HG03469 (cell line): Measurements from ENCODE around the gene ADGRG2.

Experiments
- ATAC-seq: cut with Tn5 transposase; IDR thresholded peaks from one replicate; pipeline ENCODE4 v1.9.1; 2021; ENCODE audit warnings: mild to moderate bottlenecking, moderate library complexity, moderate number of reproducible peaks; ENCODE audit not compliant: unreplicated experiment

ADGRG2 gene

DNA sequence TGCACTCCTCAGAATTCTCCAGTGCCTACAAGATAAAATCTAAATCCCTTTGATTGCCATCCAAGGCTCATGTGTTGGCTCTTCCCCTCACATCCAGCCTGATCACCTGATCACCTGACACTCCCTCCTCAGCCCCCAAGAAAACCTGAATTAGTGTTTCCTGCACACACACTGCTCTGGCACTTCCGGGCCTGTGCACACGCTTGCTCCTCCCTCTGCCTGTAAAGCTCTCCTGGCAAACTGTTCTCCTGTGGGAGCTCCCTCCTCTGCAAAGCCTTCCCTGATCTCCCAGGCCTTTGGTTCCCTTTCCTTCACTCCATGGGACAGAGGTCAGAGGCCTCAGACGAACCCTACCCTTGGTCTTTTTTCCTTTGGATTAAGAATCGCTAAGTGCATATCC is 158.2 kb downstream of the ADGRG2 start:
- no peak for ATAC-seq

DNA sequence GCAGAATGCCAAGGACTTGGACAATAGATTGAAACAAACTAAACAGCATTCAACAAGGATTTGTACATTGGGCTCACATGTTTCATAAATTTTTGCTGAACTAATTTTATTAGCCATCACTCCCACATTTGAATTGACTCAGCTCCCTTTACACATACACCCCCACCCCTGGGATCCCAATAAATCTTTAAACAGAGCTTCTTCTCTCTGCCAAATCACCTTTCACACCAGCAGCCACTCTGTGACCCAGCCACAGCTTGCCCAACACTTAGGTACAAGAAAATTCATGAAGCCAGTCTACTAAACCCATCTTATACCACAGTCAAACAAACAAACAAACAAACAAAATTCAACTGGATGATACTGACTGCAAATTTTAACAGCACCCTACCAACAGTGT is 159.9 kb downstream of the ADGRG2 start:
- no peak for ATAC-seq

DNA sequence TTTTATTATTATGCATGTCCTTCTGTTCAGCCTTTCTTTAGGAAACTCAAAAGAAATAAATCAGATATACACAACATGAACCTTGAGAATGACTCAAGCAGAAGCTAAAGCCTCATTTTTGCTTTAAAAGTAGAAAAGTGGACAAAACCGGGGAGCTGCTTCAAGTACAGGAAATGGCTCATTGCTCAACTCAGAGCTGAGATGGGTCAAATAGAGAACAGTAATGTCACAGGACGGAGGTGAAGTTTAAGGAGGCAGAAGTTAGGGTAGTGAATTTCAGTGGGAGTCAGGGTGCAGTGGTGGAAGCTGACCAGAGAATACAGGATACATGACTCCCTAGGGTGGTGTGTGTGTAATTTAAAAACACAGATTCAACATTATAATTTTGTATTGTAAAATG is 160.6 kb downstream of the ADGRG2 start:
- ATAC-seq, result no peak

DNA sequence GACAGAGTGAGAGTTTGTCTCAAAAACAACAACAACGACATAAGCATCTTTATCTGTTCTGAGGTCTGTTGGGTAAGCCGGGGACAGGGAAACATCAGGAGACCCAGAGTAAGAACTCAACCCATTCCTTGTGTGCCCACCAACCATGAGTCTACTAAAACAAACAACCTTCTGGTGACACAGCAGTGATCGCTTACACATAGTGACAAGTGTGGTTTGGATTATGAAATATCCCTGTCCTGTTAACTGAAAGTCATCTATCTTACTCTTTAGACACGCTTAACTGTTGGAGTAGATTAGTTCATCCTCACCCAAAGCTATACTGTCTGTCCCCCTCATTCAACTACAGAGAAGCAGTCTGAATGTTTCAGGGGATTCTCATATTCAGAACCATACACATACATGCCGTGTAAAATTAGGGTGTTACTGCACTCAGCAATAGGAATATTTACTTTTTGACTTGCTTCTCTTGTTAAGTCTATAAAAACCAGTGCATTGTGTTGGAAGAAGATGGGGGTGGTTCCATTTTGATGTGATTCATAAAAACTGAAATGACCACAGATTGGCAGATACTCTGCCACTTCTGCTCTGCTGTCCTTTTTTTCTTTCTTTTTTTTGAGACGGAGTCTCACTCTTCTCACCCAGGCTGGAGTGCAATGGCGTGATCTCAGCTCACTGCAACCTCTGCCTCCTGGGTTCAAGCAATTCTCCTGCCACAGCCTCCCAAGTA is 165.8 kb downstream of the ADGRG2 start:
- no peak for ATAC-seq

DNA sequence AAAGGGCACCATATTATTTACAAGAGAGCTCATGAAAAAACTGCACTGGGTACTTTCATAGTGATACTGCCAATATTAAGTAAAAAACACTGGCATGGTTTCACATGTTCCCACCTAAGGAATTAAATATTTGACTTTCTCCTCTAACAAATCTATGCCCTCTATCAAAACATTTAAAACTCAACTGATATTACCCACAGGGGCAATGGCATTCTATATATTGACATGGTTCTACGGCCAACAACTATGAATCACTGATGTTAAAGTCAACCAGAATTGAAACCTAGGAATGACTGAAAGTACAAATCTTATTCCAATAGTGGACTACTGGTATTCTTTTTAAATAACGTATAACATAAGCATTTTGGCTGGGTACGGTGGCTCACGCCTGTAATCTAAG is 166.6 kb downstream of the ADGRG2 start:
- ATAC-seq, result no peak

DNA sequence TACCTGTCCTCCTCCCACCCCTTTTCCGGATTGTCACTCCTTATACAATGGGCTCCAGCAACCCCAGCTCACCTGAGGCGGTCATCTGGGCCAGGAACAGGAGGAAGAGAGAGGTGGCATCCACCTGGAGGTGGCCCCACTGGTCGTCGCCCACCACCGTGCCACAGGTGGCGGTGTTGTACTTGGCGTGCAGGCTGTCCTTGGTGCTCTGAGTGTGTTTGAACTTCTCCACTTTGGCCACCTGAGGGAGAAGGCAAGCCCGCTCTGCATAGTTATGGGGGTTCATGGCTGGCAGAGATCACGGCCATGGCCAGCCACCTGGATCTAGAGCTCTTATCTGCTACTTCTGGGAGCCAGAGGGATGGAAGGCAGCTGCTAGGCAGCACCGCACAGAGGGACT is 171.2 kb downstream of the ADGRG2 start:
- no peak for ATAC-seq

DNA sequence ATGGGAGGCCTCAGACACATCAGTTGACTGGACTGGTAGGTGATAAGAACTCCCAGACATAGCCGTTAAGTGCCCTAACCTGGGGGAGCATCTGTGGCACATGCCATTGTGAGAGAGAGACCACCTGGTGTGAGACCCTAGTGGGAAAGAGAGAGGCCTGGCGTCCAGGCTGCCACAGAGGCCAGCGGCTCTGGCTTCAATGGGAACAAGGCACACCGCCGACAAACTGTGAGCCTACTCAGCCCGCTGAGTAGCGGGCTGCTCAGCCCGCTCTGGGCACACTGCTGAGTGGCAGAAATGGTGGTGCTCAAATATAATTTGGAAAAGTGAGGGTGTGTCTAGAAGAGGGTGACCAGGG is 172.3 kb downstream of the ADGRG2 start:
- ATAC-seq, result no peak

DNA sequence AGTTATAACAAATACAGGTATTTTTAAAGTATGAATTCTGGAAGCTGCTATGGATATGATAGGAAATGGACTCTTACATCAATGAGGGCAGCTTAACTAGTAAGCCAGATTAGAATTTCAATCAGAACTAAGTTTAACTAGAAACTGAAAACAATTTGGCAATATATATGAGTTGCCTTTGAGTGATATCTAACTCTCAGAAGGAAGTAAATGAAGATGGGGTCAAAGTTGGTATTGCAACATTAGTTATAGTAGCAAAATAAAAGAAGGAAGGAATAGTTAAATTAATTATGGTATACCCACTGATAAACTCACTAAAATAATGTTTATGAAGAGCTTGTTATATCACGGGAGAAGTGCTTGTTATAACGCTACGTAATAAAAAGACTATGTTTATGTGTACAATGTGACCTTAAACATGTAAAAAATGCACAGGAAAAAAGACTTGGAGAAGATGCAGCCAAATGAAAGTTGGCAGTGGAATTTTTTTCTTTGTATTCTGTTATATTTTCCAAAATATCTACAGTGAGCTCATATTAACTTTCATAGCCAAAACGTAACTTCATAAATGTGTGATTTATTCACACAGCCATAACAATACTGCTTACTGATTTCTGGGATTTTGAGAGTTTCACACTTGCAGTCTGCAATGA is 172.9 kb downstream of the ADGRG2 start:
- no peak for ATAC-seq

DNA sequence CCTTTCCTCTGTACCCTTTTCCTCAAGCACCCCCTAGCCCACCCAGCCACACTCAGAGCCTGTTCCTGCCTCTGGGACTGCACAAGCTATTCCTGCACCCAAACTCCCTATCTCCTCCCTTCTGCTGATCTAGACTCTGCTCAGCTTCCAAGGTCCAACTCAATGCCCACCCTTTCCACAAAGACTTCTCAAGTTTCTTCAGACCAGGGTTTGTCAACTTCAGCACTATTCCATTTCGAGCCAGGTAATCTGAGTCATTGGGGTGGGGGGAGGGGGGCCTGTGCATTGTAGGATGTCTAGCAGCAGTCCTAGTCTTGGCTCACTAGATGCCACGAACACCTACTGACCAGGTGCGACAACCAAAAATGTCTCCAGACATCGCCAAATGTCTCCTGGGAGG is 175.7 kb downstream of the ADGRG2 start:
- no peak for ATAC-seq

DNA sequence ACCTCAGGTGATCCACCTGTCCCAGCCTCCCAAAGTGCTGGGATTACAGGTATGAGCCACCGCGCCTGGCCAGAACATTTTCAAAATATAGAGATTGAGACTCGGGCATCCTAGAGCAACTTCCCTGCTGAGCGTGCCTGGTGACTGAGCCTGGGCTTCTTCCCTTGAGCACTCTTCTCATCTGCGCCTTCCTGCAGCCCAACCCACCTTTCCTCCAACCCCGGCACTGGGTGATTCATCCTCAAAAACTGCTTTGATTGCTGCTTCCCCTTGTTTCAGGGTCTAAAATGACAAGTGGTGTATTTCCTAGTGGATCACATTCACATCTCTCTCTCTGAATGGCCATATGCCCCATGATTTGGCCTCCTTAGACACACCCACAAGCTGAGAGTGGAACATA is 176.1 kb downstream of the ADGRG2 start:
- no peak for ATAC-seq

DNA sequence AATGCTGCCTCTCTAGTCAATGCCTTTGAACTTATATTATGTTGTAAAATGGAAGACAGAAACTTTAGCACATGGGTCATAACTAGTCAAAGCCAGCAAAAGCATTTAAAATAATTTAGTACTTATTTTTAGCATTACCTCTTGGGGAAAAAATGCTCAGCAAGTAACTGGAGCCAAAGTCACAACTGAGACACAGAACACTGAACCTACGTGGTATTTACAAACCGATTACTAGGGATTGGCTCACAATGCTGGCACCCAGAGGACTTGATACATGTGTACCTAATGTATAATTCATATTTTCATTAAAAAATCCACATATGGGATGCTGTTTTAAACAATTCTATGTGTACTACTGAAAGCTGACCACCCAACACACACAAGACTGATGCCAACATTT is 176.8 kb downstream of the ADGRG2 start:
- no peak for ATAC-seq

DNA sequence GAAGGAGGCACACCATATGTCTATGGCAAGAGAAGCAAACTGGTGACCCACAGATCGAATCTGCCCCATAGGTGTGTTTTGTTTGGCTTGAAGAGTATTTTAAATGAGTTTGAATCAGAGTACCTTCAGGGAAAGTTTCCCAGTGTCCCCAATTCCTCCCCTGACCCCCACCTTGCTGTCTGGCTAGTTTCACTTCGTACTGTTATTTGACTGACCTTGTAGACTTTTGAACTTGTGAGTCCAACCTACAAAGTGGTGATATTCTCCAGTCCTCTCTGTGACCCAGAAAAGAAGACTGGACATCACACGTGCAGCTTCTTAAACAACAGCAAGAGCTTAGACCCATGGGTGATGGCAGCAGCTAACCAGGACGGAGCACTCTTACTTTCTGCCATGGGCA is 177.8 kb downstream of the ADGRG2 start:
- no peak for ATAC-seq

DNA sequence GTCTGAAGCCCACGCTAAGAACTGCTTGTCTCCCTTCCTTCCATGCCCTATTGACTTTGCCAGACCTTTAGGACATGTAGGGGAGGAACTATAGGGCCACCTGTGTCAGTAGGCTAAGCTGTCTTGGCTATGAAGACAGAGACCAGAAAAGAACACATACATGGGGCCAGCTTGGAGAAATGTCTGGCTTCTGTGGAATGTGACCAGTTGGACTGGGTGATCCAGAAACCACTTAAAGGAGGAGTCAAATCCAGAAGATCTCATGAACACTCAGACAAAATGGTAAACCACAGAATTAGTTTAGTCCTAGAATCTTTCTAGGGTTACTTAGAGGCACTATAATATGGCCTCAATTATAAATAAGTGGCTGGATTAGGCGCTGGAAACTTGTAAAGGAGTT is 180.4 kb downstream of the ADGRG2 start:
- no peak for ATAC-seq
